ENCODE results near the gene SKAP2.

The SKAP2 gene

DNA sequence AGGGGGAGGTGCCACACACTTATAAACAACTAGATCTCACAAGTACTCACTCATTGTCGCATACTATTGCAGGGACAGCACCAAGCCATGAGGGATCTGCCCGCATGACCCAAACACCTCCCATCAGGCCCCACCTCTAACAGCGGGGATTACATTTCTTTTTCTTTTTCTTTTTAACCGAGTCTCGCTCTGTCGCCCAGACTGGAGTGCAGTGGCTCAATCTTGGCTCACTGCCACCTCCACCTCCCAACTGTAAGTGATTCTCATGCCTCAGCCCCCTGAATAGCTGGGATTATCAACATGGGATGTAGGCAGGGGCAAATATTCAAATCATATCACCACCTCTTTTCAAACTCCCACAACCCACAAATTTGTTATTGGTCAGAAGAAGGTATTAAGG lies 76.7 kb downstream of the SKAP2 start:
- H3K4me3 ChIP-seq (ENCODE audit: low read depth, low read length) = no peak overlapping the region
- no peak for DNase-seq (ENCODE audit: low read depth, low spot score)
- in situ Hi-C loops (cut with HindIII; ENCODE audit: low sequenced_read_pairs) = no loop called here
- TF ChIP-seq, protein P1, sequence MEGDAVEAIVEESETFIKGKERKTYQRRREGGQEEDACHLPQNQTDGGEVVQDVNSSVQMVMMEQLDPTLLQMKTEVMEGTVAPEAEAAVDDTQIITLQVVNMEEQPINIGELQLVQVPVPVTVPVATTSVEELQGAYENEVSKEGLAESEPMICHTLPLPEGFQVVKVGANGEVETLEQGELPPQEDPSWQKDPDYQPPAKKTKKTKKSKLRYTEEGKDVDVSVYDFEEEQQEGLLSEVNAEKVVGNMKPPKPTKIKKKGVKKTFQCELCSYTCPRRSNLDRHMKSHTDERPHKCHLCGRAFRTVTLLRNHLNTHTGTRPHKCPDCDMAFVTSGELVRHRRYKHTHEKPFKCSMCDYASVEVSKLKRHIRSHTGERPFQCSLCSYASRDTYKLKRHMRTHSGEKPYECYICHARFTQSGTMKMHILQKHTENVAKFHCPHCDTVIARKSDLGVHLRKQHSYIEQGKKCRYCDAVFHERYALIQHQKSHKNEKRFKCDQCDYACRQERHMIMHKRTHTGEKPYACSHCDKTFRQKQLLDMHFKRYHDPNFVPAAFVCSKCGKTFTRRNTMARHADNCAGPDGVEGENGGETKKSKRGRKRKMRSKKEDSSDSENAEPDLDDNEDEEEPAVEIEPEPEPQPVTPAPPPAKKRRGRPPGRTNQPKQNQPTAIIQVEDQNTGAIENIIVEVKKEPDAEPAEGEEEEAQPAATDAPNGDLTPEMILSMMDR (IDR thresholded peaks at IDR 0.05; ENCODE audit: low read depth, low read length) = no peak

DNA sequence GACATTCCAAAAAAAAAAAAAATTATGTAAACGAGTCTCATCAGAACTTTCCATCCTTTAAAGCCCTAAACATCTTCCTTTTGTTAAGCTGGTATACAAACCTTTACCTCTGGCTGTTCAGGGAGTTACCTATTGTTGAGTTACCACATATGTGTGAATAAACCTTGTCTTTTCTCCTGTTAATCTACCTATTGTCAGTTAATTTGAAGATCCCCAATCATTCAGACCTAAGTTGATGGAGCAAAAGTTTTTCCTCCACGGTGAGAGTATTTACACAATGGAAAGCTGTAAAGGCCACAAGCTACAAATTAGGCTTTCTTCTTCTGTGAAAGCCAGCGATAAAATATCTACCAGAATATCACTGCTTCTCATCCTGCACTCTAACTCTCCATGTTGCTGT lies 80.3 kb downstream of the SKAP2 start:
- in situ Hi-C loops (cut with HindIII; ENCODE audit: low sequenced_read_pairs) = no loop called here
- TF ChIP-seq, protein P1 (IDR thresholded peaks at IDR 0.05; ENCODE audit: low read depth, low read length) = no peak
- H3K4me3 ChIP-seq (ENCODE audit: low read depth, low read length) = no peak overlapping the region
- DNase-seq (ENCODE audit: low read depth, low spot score) = no peak

DNA sequence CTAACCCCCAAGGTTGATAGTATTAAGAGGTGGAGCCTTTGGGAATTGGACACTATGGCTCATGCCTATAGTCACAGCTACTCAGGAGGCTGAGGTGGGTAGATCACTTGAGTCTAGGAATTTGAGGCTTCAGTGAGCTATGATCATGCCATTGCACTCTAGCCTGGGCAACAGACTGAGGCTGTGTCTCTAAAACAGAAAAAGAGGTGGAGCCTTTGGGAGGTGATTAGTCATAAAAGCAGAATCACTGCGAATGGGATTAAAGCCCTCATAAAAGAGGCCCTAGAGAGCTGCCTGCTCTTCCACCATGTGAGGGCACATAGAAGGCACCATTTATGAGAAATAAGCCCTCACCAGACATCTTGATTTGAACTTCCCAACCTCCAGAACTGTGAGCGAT lies 81.9 kb downstream of the SKAP2 start:
- no peak for DNase-seq (ENCODE audit: low read depth, low spot score)
- TF ChIP-seq, protein P1 (IDR thresholded peaks at IDR 0.05; ENCODE audit: low read depth, low read length) = no peak
- in situ Hi-C loops (cut with HindIII; ENCODE audit: low sequenced_read_pairs) = no loop called here
- no peak overlapping the region for H3K4me3 ChIP-seq (ENCODE audit: low read depth, low read length)

DNA sequence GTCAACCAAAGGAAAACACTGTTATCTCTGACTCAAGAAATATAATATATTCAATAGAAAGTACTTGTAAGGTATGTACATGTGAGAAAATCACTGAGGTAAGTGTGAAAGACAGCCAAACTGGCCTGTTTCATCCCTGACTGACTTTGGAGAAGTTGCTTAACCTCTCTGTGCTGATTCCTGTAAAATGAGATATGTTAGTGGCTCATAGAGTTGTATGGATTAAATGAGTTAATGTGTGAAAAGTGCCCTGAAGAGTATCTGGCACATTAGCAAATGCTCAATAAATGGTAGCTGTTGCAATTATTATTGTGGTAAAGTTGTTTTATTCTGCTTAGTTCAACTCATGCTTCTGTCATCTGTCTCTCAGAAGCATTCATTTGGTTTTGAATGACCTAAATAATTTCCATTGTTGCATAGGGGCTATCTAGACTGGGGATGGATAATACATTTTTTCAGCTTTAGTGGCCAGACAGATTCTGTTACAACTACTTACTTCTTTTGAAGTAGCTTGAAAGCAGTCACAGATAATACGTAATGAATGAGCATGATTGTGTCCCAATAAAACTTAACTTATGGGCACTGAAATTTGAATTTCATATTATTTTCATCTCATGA lies 84.3 kb downstream of the SKAP2 start:
- TF ChIP-seq, protein P1 (IDR thresholded peaks at IDR 0.05; ENCODE audit: low read depth, low read length) = no peak
- H3K4me3 ChIP-seq (ENCODE audit: low read depth, low read length) = no peak overlapping the region
- in situ Hi-C loops (cut with HindIII; ENCODE audit: low sequenced_read_pairs) = no loop called here
- DNase-seq (ENCODE audit: low read depth, low spot score) = no peak

DNA sequence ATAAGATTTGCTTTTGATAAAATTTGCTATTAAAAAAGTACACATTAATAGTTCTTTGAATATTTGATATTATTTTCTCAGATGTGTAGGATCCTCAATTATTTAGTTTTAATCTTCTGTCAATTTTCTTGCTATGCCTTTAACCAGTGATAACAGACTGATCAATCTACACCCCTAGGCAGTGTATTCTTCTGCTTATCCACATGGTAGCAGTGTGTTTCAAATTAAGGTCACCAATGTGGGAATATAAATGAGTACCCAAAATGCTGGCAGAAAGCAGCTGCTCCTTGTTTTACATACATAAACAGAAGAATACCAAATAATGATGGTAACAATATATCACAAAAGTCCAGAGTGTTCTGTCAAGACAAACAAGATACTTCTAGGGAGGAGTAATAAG lies 87.0 kb downstream of the SKAP2 start:
- no peak for DNase-seq (ENCODE audit: low read depth, low spot score)
- no peak overlapping the region for H3K4me3 ChIP-seq (ENCODE audit: low read depth, low read length)
- TF ChIP-seq, protein P1 (IDR thresholded peaks at IDR 0.05; ENCODE audit: low read depth, low read length) = no peak
- in situ Hi-C loops (cut with HindIII; ENCODE audit: low sequenced_read_pairs) = no loop called here

DNA sequence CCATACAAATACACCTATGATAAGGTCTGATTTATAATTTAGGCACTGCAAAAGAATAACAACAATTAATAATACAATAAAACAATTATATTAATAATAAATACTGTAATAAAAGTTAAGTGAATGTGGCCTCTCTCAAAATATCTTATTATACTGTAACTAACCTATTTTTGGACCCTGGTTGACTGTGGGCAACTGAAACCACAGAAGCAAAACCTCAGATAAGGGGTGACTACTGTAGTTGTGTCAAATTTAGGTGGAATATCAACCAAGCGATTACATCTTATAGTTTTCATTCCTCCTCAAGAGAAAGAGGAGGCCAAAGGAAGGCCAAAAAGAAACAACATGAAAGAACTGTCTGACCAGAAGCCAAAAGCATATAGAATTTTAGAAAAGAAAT lies 103.9 kb downstream of the SKAP2 start:
- TF ChIP-seq, protein P1 (IDR thresholded peaks at IDR 0.05; ENCODE audit: low read depth, low read length) = no peak
- in situ Hi-C loops (cut with HindIII; ENCODE audit: low sequenced_read_pairs) = no loop called here
- no peak overlapping the region for H3K4me3 ChIP-seq (ENCODE audit: low read depth, low read length)
- DNase-seq (ENCODE audit: low read depth, low spot score) = no peak

DNA sequence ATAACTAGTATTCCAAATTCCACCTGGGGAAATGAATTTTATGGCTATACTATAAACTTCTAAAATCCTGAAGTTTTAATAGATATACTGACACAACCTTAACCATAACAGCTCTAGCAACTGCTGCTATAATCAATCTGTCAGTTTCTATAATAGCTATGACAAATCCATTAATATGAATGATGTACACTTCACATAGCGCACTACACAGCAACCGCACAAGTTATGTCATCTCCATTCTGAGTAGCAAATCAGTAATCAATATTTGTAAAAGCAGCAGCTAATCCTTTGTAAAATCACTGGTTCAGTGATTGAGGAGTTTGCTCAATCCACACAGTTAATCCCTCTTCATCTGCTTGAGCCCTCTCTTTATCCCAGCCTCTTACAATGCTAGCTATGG lies 105.3 kb downstream of the SKAP2 start:
- H3K4me3 ChIP-seq (ENCODE audit: low read depth, low read length) = no peak overlapping the region
- no peak for DNase-seq (ENCODE audit: low read depth, low spot score)
- in situ Hi-C loops (cut with HindIII; ENCODE audit: low sequenced_read_pairs) = no loop called here
- TF ChIP-seq, protein P1 (IDR thresholded peaks at IDR 0.05; ENCODE audit: low read depth, low read length) = no peak
